ENCODE data around the gene IZUMO1. TPM values are rescaled to one million over a fixed set of nuclear protein-coding genes. Genes with fewer than 3 reads are reported as not detected.
"Not testable (repeated sequence)": the region's sequence is repeated elsewhere in the genome, so short reads cannot be mapped to it uniquely, and the experiment has no call there.

The IZUMO1 gene
- total and polyA plus RNA-seq, 2 experiments from 2014 or later: not detected

DNA sequence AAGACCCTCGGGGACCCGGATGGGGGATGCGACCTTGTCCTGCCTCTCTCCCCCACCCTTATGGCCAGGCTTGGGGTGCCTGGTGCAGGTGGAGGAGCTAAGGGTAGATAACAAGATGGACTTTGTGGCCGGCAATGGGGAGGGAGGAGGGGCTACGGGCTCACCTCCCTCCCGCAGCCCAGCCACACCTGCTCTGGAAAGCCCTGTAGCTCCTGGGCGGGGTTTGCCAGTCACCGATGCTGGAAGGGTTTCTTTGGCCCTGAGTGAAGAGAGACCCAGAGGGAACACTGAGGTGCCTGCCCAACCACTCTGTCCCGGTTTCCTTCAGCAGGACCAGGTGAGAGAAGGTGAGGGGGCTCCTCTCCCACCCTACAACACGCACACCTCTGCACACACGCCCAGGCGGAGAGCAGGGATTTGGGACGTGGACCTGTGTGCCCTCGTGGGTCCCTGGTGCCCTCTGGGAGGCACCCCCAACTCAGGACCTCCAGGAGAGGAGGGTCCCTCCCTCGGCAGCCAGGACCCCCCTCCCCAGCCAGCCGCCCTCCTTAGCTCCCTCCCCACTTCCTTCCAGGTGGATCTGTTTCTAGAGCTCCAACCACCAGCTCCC, 50.9 kb downstream of the IZUMO1 start, which contains the start of gene FUT2:
Gene FUT2, plus strand, starts transcription at position 229 of the 610 bp plus-strand sequence. CDS start 6,986 bp downstream, outside the sequence.
- Histone ChIP-seq H3K4me1 (ENCODE audit: low read depth) (no peaks in the 10 kb centered on the region), H3K36me3 (no peaks in the 10 kb centered on the region), H3K27me3 (peaks cover 25% of the 10 kb centered on the region), H3K27ac (no peak within 1 kb of the TSS), H3K9me3 (ENCODE audit: low read depth) (no peaks in the 10 kb centered on the region), H3K4me3 (no peak within 1 kb of the TSS)
- TF ChIP-seq, protein P1, sequence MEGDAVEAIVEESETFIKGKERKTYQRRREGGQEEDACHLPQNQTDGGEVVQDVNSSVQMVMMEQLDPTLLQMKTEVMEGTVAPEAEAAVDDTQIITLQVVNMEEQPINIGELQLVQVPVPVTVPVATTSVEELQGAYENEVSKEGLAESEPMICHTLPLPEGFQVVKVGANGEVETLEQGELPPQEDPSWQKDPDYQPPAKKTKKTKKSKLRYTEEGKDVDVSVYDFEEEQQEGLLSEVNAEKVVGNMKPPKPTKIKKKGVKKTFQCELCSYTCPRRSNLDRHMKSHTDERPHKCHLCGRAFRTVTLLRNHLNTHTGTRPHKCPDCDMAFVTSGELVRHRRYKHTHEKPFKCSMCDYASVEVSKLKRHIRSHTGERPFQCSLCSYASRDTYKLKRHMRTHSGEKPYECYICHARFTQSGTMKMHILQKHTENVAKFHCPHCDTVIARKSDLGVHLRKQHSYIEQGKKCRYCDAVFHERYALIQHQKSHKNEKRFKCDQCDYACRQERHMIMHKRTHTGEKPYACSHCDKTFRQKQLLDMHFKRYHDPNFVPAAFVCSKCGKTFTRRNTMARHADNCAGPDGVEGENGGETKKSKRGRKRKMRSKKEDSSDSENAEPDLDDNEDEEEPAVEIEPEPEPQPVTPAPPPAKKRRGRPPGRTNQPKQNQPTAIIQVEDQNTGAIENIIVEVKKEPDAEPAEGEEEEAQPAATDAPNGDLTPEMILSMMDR (IDR thresholded peaks at IDR 0.05; ENCODE audit: low read depth, low read length): no peak
- DNase-seq (ENCODE audit: low read depth in 1 of 2, low spot score in 1 of 2): no peak

DNA sequence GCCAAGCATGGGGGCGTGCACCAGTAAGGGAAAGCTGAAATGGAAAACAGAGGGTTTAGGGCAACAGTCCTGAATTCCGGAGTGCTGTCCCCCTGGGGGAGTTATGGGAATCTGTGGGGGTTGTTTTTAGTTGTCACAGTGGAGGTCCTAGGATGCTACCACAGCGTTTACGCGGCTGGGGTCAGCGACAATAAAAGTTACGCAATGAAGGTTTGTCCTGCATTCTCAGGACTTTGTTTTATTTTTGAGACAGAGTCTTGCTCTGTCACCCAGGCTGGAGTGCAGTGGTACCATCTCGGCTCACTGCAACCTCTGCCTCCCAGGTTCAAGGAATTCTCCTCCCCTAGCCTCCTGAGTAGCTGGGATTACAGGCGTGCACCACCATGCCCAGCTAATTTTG, 53.1 kb downstream of the IZUMO1 start:
- H3K4me3 ChIP-seq; DNase-seq (ENCODE audit: low read depth in 1 of 2, low spot score in 1 of 2); H3K36me3 ChIP-seq; H3K9me3 ChIP-seq (ENCODE audit: low read depth); H3K27ac ChIP-seq; H3K4me1 ChIP-seq (ENCODE audit: low read depth): not testable (repeated sequence)
- peaks cover 25% of the 10 kb centered on the region for H3K27me3 ChIP-seq

Other genes starting within 250 kb of the IZUMO1 start
- 3.0 and 7.4 TPM in 2 replicates for gene LMTK3, start 235.1 kb downstream of the IZUMO1 start, total RNA-seq
- gene LMTK3, start 235.1 kb downstream of the IZUMO1 start, polyA plus RNA-seq: 1.1 and 2.2 TPM in 2 replicates
- gene SULT2B1, start 194.7 kb downstream of the IZUMO1 start, total RNA-seq: not detected in 2 replicates
- 0.20 and 0.85 TPM in 2 replicates for gene SULT2B1, start 194.7 kb downstream of the IZUMO1 start, polyA plus RNA-seq
- not detected in 2 replicates for gene SPACA4, start 140.2 kb downstream of the IZUMO1 start, total RNA-seq
- not detected in 2 replicates for gene SPACA4, start 140.2 kb downstream of the IZUMO1 start, polyA plus RNA-seq
- gene FAM83E, start 131.8 kb downstream of the IZUMO1 start, total RNA-seq: 0.60 and 1.6 TPM in 2 replicates
- gene FAM83E, start 131.8 kb downstream of the IZUMO1 start, polyA plus RNA-seq: not detected in 2 replicates
- gene RPL18, start 127.7 kb downstream of the IZUMO1 start, total RNA-seq: 3,285 and 3,429 TPM in 2 replicates
- gene RPL18, start 127.7 kb downstream of the IZUMO1 start, polyA plus RNA-seq: 692 and 838 TPM in 2 replicates
- gene SPHK2, start 127.4 kb downstream of the IZUMO1 start, total RNA-seq: 21.3 and 22.5 TPM in 2 replicates
- gene SPHK2, start 127.4 kb downstream of the IZUMO1 start, polyA plus RNA-seq: 18.5 and 25.3 TPM in 2 replicates
- 16.0 and 30.0 TPM in 2 replicates for gene DBP, start 109.5 kb downstream of the IZUMO1 start, total RNA-seq
- gene DBP, start 109.5 kb downstream of the IZUMO1 start, polyA plus RNA-seq: 23.3 and 41.6 TPM in 2 replicates
- gene CA11, start 100.7 kb downstream of the IZUMO1 start, total RNA-seq: 11.9 and 15.6 TPM in 2 replicates
- gene CA11, start 100.7 kb downstream of the IZUMO1 start, polyA plus RNA-seq: 26.3 and 30.7 TPM in 2 replicates
- gene NTN5, start 73.9 kb downstream of the IZUMO1 start, total RNA-seq: 0.07 and 4.1 TPM in 2 replicates
- 0.15 TPM in 1 of 2 replicates, not detected in the other for gene NTN5, start 73.9 kb downstream of the IZUMO1 start, polyA plus RNA-seq
- not detected in 2 replicates for gene FUT2, start 50.9 kb downstream of the IZUMO1 start, total RNA-seq
- 0.11 and 0.55 TPM in 2 replicates for gene FUT2, start 50.9 kb downstream of the IZUMO1 start, polyA plus RNA-seq
- 3.5 and 4.7 TPM in 2 replicates for gene MAMSTR, start 27.2 kb downstream of the IZUMO1 start, total RNA-seq
- 6.1 and 6.3 TPM in 2 replicates for gene MAMSTR, start 27.2 kb downstream of the IZUMO1 start, polyA plus RNA-seq
- 3.2 and 5.5 TPM in 2 replicates for gene RASIP1, start 6.3 kb downstream of the IZUMO1 start, total RNA-seq
- 1.5 and 2.9 TPM in 2 replicates for gene RASIP1, start 6.3 kb downstream of the IZUMO1 start, polyA plus RNA-seq
- 0.14 and 0.21 TPM in 2 replicates for gene FUT1, start 5.7 kb upstream of the IZUMO1 start, total RNA-seq
- gene FUT1, start 5.7 kb upstream of the IZUMO1 start, polyA plus RNA-seq: not detected in 2 replicates
- not detected in 2 replicates for gene FGF21, start 8.6 kb upstream of the IZUMO1 start, total RNA-seq
- not detected in 2 replicates for gene FGF21, start 8.6 kb upstream of the IZUMO1 start, polyA plus RNA-seq
- 127 and 144 TPM in 2 replicates for gene BCAT2, start 64.1 kb upstream of the IZUMO1 start, total RNA-seq
- gene BCAT2, start 64.1 kb upstream of the IZUMO1 start, polyA plus RNA-seq: 154 and 157 TPM in 2 replicates
- gene HSD17B14, start 89.6 kb upstream of the IZUMO1 start, total RNA-seq: 27.5 and 43.1 TPM in 2 replicates
- 31.7 and 35.1 TPM in 2 replicates for gene HSD17B14, start 89.6 kb upstream of the IZUMO1 start, polyA plus RNA-seq
- gene PLEKHA4, start 121.7 kb upstream of the IZUMO1 start, total RNA-seq: 22.5 and 27.1 TPM in 2 replicates
- 29.4 and 37.1 TPM in 2 replicates for gene PLEKHA4, start 121.7 kb upstream of the IZUMO1 start, polyA plus RNA-seq
- 54.1 and 85.1 TPM in 2 replicates for gene PPP1R15A, start 125.5 kb upstream of the IZUMO1 start, total RNA-seq
- 87.6 and 95.7 TPM in 2 replicates for gene PPP1R15A, start 125.5 kb upstream of the IZUMO1 start, polyA plus RNA-seq
- 0.25 and 2.0 TPM in 2 replicates for gene TULP2, start 151.8 kb upstream of the IZUMO1 start, total RNA-seq
- 0.26 and 1.0 TPM in 2 replicates for gene TULP2, start 151.8 kb upstream of the IZUMO1 start, polyA plus RNA-seq
- gene NUCB1, start 153.4 kb upstream of the IZUMO1 start, total RNA-seq: 274 and 337 TPM in 2 replicates
- 230 and 290 TPM in 2 replicates for gene NUCB1, start 153.4 kb upstream of the IZUMO1 start, polyA plus RNA-seq
- 2.2 and 4.8 TPM in 2 replicates for gene DHDH, start 186.8 kb upstream of the IZUMO1 start, total RNA-seq
- 7.0 and 10.2 TPM in 2 replicates for gene DHDH, start 186.8 kb upstream of the IZUMO1 start, polyA plus RNA-seq
- gene BAX, start 208.0 kb upstream of the IZUMO1 start, total RNA-seq: 64.2 and 126 TPM in 2 replicates
- 68.7 and 95.2 TPM in 2 replicates for gene BAX, start 208.0 kb upstream of the IZUMO1 start, polyA plus RNA-seq
- 760 and 891 TPM in 2 replicates for gene FTL, start 218.4 kb upstream of the IZUMO1 start, total RNA-seq
- 1,227 and 1,335 TPM in 2 replicates for gene FTL, start 218.4 kb upstream of the IZUMO1 start, polyA plus RNA-seq
- gene GYS1, start 246.4 kb upstream of the IZUMO1 start, total RNA-seq: 155 and 165 TPM in 2 replicates
- gene GYS1, start 246.4 kb upstream of the IZUMO1 start, polyA plus RNA-seq: 175 and 195 TPM in 2 replicates
- 240 and 294 TPM in 2 replicates for gene RUVBL2, start 247.0 kb upstream of the IZUMO1 start, total RNA-seq
- gene RUVBL2, start 247.0 kb upstream of the IZUMO1 start, polyA plus RNA-seq: 128 and 167 TPM in 2 replicates